MV-4-11 (cell line): ENCODE results near the gene TBCC.
"Not testable (repeated sequence)": the region's sequence is repeated elsewhere in the genome, so short reads cannot be mapped to it uniquely, and the experiment has no call there.

Source experiments
- DNase-seq: peaks from one replicate; lab custom pipeline; 2025; lab: John Stamatoyannopoulos, UW

Gene TBCC

GRCh38 chr6:42733867-42734481 is 11.9 kb downstream of the TBCC start:
- DNase-seq: peak; percentile 72

- no peak for DNase-seq
These were observed 16.2 kb downstream of the TBCC start for GRCh38 chr6:42729731-42730130.

GRCh38 chr6:42727627-42728026 is 18.3 kb downstream of the TBCC start:
- no peak for DNase-seq

- no peak for DNase-seq
These were observed 18.8 kb downstream of the TBCC start for GRCh38 chr6:42727087-42727611.

- DNase-seq: peak; percentile 89
These were observed 19.3 kb downstream of the TBCC start for GRCh38 chr6:42726485-42727086.

- DNase-seq: no peak
These were observed 19.9 kb downstream of the TBCC start for GRCh38 chr6:42726026-42726425.

GRCh38 chr6:42724825-42725224 is 21.1 kb downstream of the TBCC start:
- DNase-seq: no peak

GRCh38 chr6:42722497-42722896 is 23.4 kb downstream of the TBCC start, which contains the start of gene PRPH2:
TSS of gene PRPH2 (minus strand) at chr6:42722597. CDS start at chr6:42722334, 263 bp downstream.
- no peak for DNase-seq

GRCh38 chr6:42720739-42721138 is 25.2 kb downstream of the TBCC start:
- no peak for DNase-seq

- no peak for DNase-seq
These were observed 30.0 kb downstream of the TBCC start for GRCh38 chr6:42715871-42716270.

- no peak for DNase-seq
These were observed 31.7 kb downstream of the TBCC start for GRCh38 chr6:42714098-42714761.

- DNase-seq: no peak
These were observed 34.0 kb downstream of the TBCC start for GRCh38 chr6:42711930-42712329.

- peak; percentile 34 for DNase-seq
These were observed 35.6 kb downstream of the TBCC start for GRCh38 chr6:42710316-42710715.

GRCh38 chr6:42709871-42710270 is 36.0 kb downstream of the TBCC start:
- no peak for DNase-seq

- no peak for DNase-seq
These were observed 37.8 kb downstream of the TBCC start for GRCh38 chr6:42708096-42708495.

- no peak for DNase-seq
These were observed 38.3 kb downstream of the TBCC start for GRCh38 chr6:42707595-42707994.

GRCh38 chr6:42704937-42705374 is 40.9 kb downstream of the TBCC start:
- DNase-seq: no peak

- DNase-seq: no peak
These were observed 41.5 kb downstream of the TBCC start for GRCh38 chr6:42704251-42704936.

GRCh38 chr6:42702786-42703185 is 43.1 kb downstream of the TBCC start:
- not testable (repeated sequence) for DNase-seq

GRCh38 chr6:42702200-42702599 is 43.7 kb downstream of the TBCC start:
- no peak for DNase-seq

- DNase-seq: no peak
These were observed 47.7 kb downstream of the TBCC start for GRCh38 chr6:42698217-42698616.

- no peak for DNase-seq
These were observed 48.6 kb downstream of the TBCC start for GRCh38 chr6:42697268-42697655.
